GM12878 (cell line): ENCODE results near the gene CLSTN2. TPM values are rescaled to one million over a fixed set of nuclear protein-coding genes. Genes with fewer than 3 reads are reported as not detected.

ENCODE experiments used
- ATAC-seq: fragments of 200-7000 bp; cut with Tn5 transposase; 3 replicates; pipeline ENCODE4 v1.9.1; 2020; ENCODE audit warnings: mild to moderate bottlenecking, moderate library complexity
- BruUV-seq: library from RNA; stranded (reverse); fragments of 400-500 nt; replicated peaks from 2 replicates; lab custom pipeline; 2021; lab: Mats Ljungman, UMichigan
- CTCF ChIA-PET: fragments of 300-600 bp; sonication (Branson Sonifier 250); formaldehyde crosslinking; extraction: SDS; loops from one replicate; lab custom pipeline; 2021; ENCODE audit warnings: inconsistent platforms; lab: Yijun Ruan, JAX
- POLR2A ChIA-PET: fragments of 350-600 bp; formaldehyde crosslinking; extraction: SDS; loops from one replicate; lab custom pipeline; 2021; ENCODE audit warnings: inconsistent platforms; lab: Charles Lee
- RAD21 ChIA-PET: fragments of 300-600 bp; sonication (Branson Sonifier 250); formaldehyde crosslinking; loops from one replicate; lab custom pipeline; 2023; ENCODE audit warnings: antibody characterized with exemption; ENCODE audit not compliant: unreplicated experiment; lab: Charles Lee
- SMC1A ChIA-PET: fragments of 300-600 bp; sonication (Branson Sonifier 250); formaldehyde crosslinking; loops from one replicate; lab custom pipeline; 2023; ENCODE audit not compliant: unreplicated experiment, uncharacterized antibody; lab: Charles Lee
- DNase-seq: peaks from one replicate; pipeline ENCODE4 v3.0.0-alpha.2; 2011; ENCODE audit warnings: low read depth, low spot score
- FAIRE-seq: peaks from 3 replicates; lab custom pipeline; 2011; peaks lifted over from hg19 to GRCh38; lab: Jason Lieb, UNC
- H2AFZ ChIP-seq: 2 replicates; pipeline ENCODE4 v1.6.0; 2011; ENCODE audit warnings: low read depth, low read length, control low read depth; ENCODE audit not compliant: control insufficient read depth
- H3K27ac ChIP-seq: 2 replicates; pipeline ENCODE4 v1.5.1; 2011; ENCODE audit warnings: control low read depth; ENCODE audit not compliant: control insufficient read depth, insufficient read depth
- H3K27me3 ChIP-seq, 2 experiments: replicated peaks in 1 of 2; 2 replicates each; pipeline versions ENCODE4 v1.6.0 to v1.6.1; 2011; ENCODE audit warnings: low read length in 1 of 2; ENCODE audit not compliant: control insufficient read depth in 2 of 2, insufficient read depth in 2 of 2
- H3K36me3 ChIP-seq, 2 experiments: 2 replicates each; pipeline ENCODE4 v1.5.1; 2011; ENCODE audit warnings: low read length in 1 of 2; ENCODE audit not compliant: control insufficient read depth in 2 of 2, insufficient read depth in 2 of 2
- H3K4me1 ChIP-seq: 2 replicates; pipeline ENCODE4 v1.6.1; 2011; ENCODE audit warnings: mild to moderate bottlenecking, low read length, moderate library complexity, mixed read lengths; ENCODE audit not compliant: control insufficient read depth, insufficient read depth
- H3K4me2 ChIP-seq: 2 replicates; pipeline ENCODE4 v1.6.0; 2011; ENCODE audit warnings: control low read depth; ENCODE audit not compliant: control insufficient read depth, insufficient read depth
- H3K4me3 ChIP-seq: fragments of 200-600 bp; sonication (generic); 2 replicates; pipeline ENCODE4 v1.5.1; 2016
- H3K79me2 ChIP-seq: 2 replicates; pipeline ENCODE4 v1.6.0; 2011; ENCODE audit warnings: low read length; ENCODE audit not compliant: control insufficient read depth, insufficient read depth
- H3K9ac ChIP-seq: 2 replicates; pipeline ENCODE4 v1.8.0; 2011; ENCODE audit warnings: low read length, control low read depth, mixed read lengths; ENCODE audit not compliant: control insufficient read depth, insufficient read depth
- H3K9me3 ChIP-seq: replicated peaks from 3 replicates; pipeline ENCODE4 v1.5.1; 2011; ENCODE audit warnings: mild to moderate bottlenecking, low read length; ENCODE audit not compliant: control insufficient read depth, insufficient read depth
- H4K20me1 ChIP-seq: 2 replicates; pipeline ENCODE4 v1.6.0; 2011; ENCODE audit not compliant: control insufficient read depth, insufficient read depth
- BACH1 ChIP-seq: fragments of 450-650 bp; IDR thresholded peaks from 2 replicates; pipeline ENCODE4 v1.6.1; 2017; ENCODE audit warnings: mild to moderate bottlenecking, borderline replicate concordance
- ETV6 ChIP-seq, 2 experiments: fragments of 450-650 bp in 1 of 2; IDR thresholded peaks in 1 of 2; conservative IDR thresholded peaks in 1 of 2; 2 replicates each; pipeline ENCODE4 v1.6.1; 2014; ENCODE audit warnings: antibody characterized with exemption in 1 of 2, borderline replicate concordance in 1 of 2, low read depth in 1 of 2, mild to moderate bottlenecking in 1 of 2, moderate library complexity in 1 of 2
- FOS ChIP-seq: IDR thresholded peaks from 3 replicates; pipeline ENCODE4 v1.6.1; 2011; ENCODE audit warnings: borderline replicate concordance; ENCODE audit not compliant: insufficient read length; ENCODE audit errors: extremely low read depth
- FOXK2 ChIP-seq: fragments of 450-650 bp; IDR thresholded peaks from 2 replicates; pipeline ENCODE4 v1.6.1; 2017; ENCODE audit warnings: mild to moderate bottlenecking, moderate library complexity
- HDGF ChIP-seq: fragments of 450-650 bp; IDR thresholded peaks from 2 replicates; pipeline ENCODE4 v1.6.1; 2016; ENCODE audit warnings: antibody characterized with exemption
- IRF4 ChIP-seq: IDR thresholded peaks from 2 replicates; pipeline ENCODE4 v1.6.1; 2011; ENCODE audit warnings: low read depth, low read length
- NFIC ChIP-seq: IDR thresholded peaks from 2 replicates; pipeline ENCODE4 v1.6.1; 2012; ENCODE audit warnings: low read depth, mild to moderate bottlenecking, inconsistent platforms, low read length, moderate library complexity
- NFYA ChIP-seq: IDR thresholded peaks from 2 replicates; pipeline ENCODE4 v1.6.1; 2011; ENCODE audit warnings: low read depth, mild to moderate bottlenecking, low read length, improper control_type of control experiment, borderline replicate concordance
- SIX5 ChIP-seq: IDR thresholded peaks from 2 replicates; pipeline ENCODE4 v1.6.1; 2011; ENCODE audit warnings: mild to moderate bottlenecking, low read depth, low read length, moderate library complexity; ENCODE audit not compliant: severe bottlenecking
- SMARCA5 ChIP-seq: fragments of 450-650 bp; IDR thresholded peaks from 2 replicates; pipeline ENCODE4 v1.6.1; 2017; ENCODE audit warnings: mild to moderate bottlenecking
- TAF1 ChIP-seq: IDR thresholded peaks from 2 replicates; pipeline ENCODE4 v1.6.1; 2011; ENCODE audit warnings: mild to moderate bottlenecking, low read depth, low read length, borderline replicate concordance
- USF2 ChIP-seq: IDR thresholded peaks from 2 replicates; pipeline ENCODE4 v1.6.1; 2011; ENCODE audit warnings: low read depth, low read length, improper control_type of control experiment, borderline replicate concordance
- ZNF207 ChIP-seq: fragments of 450-650 bp; IDR thresholded peaks from 2 replicates; pipeline ENCODE4 v1.6.1; 2014; ENCODE audit warnings: antibody characterized with exemption, mild to moderate bottlenecking, borderline replicate concordance
- WGBS: methylation state at CpG from one replicate; pipeline ENCODE4 v1.1.6; 2016; ENCODE audit warnings: low lambda C conversion rate; ENCODE audit not compliant: insufficient replicate concordance, insufficient coverage; ENCODE audit errors: missing lambda C conversion rate; 5-methylcytosine and 5-hydroxymethylcytosine counted together
- in situ Hi-C: fragments of 300-500 bp; cut with MboI; formaldehyde crosslinking; loops from 9 replicates; pipeline ENCODE4 v1.14.3; 2018; ENCODE audit warnings: mixed read lengths
- intact Hi-C: fragments of 100-400 bp; cut with micrococcal nuclease; formaldehyde crosslinking; loops from one replicate; pipeline ENCODE4 v1.14.2; 2022; ENCODE audit not compliant: unreplicated experiment
- polyA plus RNA-seq, 11 experiments: library from polyadenylated mRNA; depleted of rRNA in 4 of 11; unstranded in 6 of 11; stranded (reverse) in 5 of 11; fragments of >200 nt; fragmentation: Nextera tagmentation in 4 of 11; fragmentation: Illumina TruSeq in 1 of 11; extraction: Ambion mirVana in 4 of 11; extraction: Trizol in 1 of 11; gene quantifications; 1 replicate in 1 of 11; 2 replicates in 10 of 11; pipeline versions ENCODE4 v1.2.1 to v1.2.3, GENCODE V29; 2011 to 2016; ENCODE audit warnings: inconsistent platforms in 2 of 11, missing spikeins in 2 of 11, low read depth in 1 of 11
- total RNA-seq, 4 experiments: library from RNA; depleted of rRNA in 3 of 4; stranded (reverse); fragments of >200 nt in 3 of 4; fragmentation: Illumina TruSeq in 1 of 4; extraction: Trizol in 1 of 4; gene quantifications; 2 replicates each; pipeline versions ENCODE4 v1.2.1 to v1.2.3, GENCODE V29; 2013 to 2021
- TF ChIP-seq, protein P1 (sequence below): fragments of 450-650 bp; formaldehyde crosslinking; IDR thresholded peaks from 2 replicates; pipeline ENCODE4 v1.5.0; 2022; ENCODE audit warnings: mild to moderate bottlenecking, missing genetic modification characterization
- TF ChIP-seq, protein P2 (sequence below), 3 experiments: IDR thresholded peaks in 2 of 3; conservative IDR thresholded peaks in 1 of 3; 2 replicates each; pipeline ENCODE4 v1.5.1; 2011; ENCODE audit warnings: low read depth in 3 of 3, low read length in 3 of 3, mild to moderate bottlenecking in 3 of 3, control low read depth in 2 of 3, moderate library complexity in 2 of 3, inconsistent platforms in 1 of 3, mixed read lengths in 1 of 3; ENCODE audit not compliant: control insufficient read depth in 2 of 3, insufficient read depth in 1 of 3; ENCODE audit errors: extremely low read depth in 1 of 3

Gene CLSTN2
- total and polyA plus RNA-seq, 10 of the 15 experiments (the other 5 are each of a cell fraction or from before 2014, with no cell fraction given): under 0.01 to 0.10 (median under 0.01) TPM; not detected in 5

- Histone ChIP-seq H3K36me3 (no peaks in the 10 kb centered on the region), H4K20me1 (no peaks in the 10 kb centered on the region), H3K4me2 (no peak overlapping the region), H3K27ac (no peak overlapping the region), H3K4me3 (no peak overlapping the region), H3K9me3 (no peaks in the 10 kb centered on the region), H3K9ac (no peak overlapping the region), H3K27me3 (no peaks in the 10 kb centered on the region), H3K4me1 (no peaks in the 10 kb centered on the region), H3K79me2 (no peaks in the 10 kb centered on the region), H2AFZ (no peak overlapping the region)
- WGBS: 13% methylated on average over 3 of the region's 3 CpGs
- SMC1A ChIA-PET: no interaction called here
- in situ Hi-C loops (no loop called here), intact Hi-C loops (no loop called here)
- POLR2A ChIA-PET: no interaction called here
- ATAC-seq: no peak
- RAD21 ChIA-PET: no interaction called here
- CTCF ChIA-PET: no interaction called here
- BruUV-seq: no TSS peak
- TF ChIP-seq USF2: no peak
- TF ChIP-seq ZNF207: no peak
- TF ChIP-seq TAF1: no peak
- no peak for TF ChIP-seq SMARCA5
- TF ChIP-seq, protein P1, sequence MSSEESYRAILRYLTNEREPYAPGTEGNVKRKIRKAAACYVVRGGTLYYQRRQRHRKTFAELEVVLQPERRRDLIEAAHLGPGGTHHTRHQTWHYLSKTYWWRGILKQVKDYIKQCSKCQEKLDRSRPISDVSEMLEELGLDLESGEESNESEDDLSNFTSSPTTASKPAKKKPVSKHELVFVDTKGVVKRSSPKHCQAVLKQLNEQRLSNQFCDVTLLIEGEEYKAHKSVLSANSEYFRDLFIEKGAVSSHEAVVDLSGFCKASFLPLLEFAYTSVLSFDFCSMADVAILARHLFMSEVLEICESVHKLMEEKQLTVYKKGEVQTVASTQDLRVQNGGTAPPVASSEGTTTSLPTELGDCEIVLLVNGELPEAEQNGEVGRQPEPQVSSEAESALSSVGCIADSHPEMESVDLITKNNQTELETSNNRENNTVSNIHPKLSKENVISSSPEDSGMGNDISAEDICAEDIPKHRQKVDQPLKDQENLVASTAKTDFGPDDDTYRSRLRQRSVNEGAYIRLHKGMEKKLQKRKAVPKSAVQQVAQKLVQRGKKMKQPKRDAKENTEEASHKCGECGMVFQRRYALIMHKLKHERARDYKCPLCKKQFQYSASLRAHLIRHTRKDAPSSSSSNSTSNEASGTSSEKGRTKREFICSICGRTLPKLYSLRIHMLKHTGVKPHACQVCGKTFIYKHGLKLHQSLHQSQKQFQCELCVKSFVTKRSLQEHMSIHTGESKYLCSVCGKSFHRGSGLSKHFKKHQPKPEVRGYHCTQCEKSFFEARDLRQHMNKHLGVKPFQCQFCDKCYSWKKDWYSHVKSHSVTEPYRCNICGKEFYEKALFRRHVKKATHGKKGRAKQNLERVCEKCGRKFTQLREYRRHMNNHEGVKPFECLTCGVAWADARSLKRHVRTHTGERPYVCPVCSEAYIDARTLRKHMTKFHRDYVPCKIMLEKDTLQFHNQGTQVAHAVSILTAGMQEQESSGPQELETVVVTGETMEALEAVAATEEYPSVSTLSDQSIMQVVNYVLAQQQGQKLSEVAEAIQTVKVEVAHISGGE (CRISPR knock-in tag): no peak
- no peak for TF ChIP-seq ETV6 (conservative IDR thresholded peaks at IDR 0.05 in 1 of 2, IDR thresholded peaks at IDR 0.05 in 1 of 2; ENCODE audit: borderline replicate concordance in 1 of 2, low read depth in 1 of 2)
- TF ChIP-seq IRF4: no peak
- no peak for TF ChIP-seq FOXK2
- TF ChIP-seq SIX5: no peak
- no peak for TF ChIP-seq FOS
- no peak for TF ChIP-seq BACH1
- TF ChIP-seq NFYA: no peak
- no peak for TF ChIP-seq NFIC
- TF ChIP-seq, protein P2, sequence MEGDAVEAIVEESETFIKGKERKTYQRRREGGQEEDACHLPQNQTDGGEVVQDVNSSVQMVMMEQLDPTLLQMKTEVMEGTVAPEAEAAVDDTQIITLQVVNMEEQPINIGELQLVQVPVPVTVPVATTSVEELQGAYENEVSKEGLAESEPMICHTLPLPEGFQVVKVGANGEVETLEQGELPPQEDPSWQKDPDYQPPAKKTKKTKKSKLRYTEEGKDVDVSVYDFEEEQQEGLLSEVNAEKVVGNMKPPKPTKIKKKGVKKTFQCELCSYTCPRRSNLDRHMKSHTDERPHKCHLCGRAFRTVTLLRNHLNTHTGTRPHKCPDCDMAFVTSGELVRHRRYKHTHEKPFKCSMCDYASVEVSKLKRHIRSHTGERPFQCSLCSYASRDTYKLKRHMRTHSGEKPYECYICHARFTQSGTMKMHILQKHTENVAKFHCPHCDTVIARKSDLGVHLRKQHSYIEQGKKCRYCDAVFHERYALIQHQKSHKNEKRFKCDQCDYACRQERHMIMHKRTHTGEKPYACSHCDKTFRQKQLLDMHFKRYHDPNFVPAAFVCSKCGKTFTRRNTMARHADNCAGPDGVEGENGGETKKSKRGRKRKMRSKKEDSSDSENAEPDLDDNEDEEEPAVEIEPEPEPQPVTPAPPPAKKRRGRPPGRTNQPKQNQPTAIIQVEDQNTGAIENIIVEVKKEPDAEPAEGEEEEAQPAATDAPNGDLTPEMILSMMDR (IDR thresholded peaks at IDR 0.05 in 2 of 3, conservative IDR thresholded peaks at IDR 0.05 in 1 of 3; ENCODE audit: control insufficient read depth in 2 of 3, extremely low read depth in 1 of 3, insufficient read depth in 1 of 3, low read depth in 3 of 3, low read length in 3 of 3): no peak
- TF ChIP-seq HDGF: no peak
- no peak for FAIRE-seq
- DNase-seq: no peak
Measured at GRCh38 chr3:140073278-140074045, 138.5 kb downstream of the CLSTN2 start.
